Activated CD8-positive, alpha-beta memory T cell treated with anti-CD3 and anti-CD28 coated beads for 36 hours (primary cell): ENCODE measurements around the gene CNIH2. TPM values are rescaled to one million over a fixed set of nuclear protein-coding genes. Genes with fewer than 3 reads are reported as not detected.
"Not testable (repeated sequence)": the region's sequence is repeated elsewhere in the genome, so short reads cannot be mapped to it uniquely, and the experiment has no call there.

Source experiments
- CTCF ChIA-PET: fragments of 350-600 bp; sonication (Branson Sonifier 250); formaldehyde crosslinking; loops from one replicate; lab custom pipeline; 2021; ENCODE audit warnings: antibody characterized with exemption; lab: Charles Lee
- POLR2A ChIA-PET: fragments of 350-600 bp; sonication (Branson Sonifier 250); formaldehyde crosslinking; loops from one replicate; lab custom pipeline; 2021; ENCODE audit warnings: antibody characterized with exemption; lab: Charles Lee
- total RNA-seq, 2 experiments: library from RNA; stranded (reverse); gene quantifications; one replicate each; pipeline ENCODE4 v1.2.3, GENCODE V29; 2021

The CNIH2 gene
- total RNA-seq, 2 experiments from 2014 or later, result 2.4 to 3.5 TPM

GRCh38 chr11:66248903-66249302, 29.1 kb upstream of the CNIH2 start:
- ChIA-PET POLR2A (no interaction called here), CTCF (no interaction called here)

GRCh38 chr11:66251809-66252208, 26.2 kb upstream of the CNIH2 start:
- POLR2A ChIA-PET, result no interaction called here

GRCh38 chr11:66253081-66253480, 24.9 kb upstream of the CNIH2 start:
- POLR2A ChIA-PET, result interaction anchor here (1.1 kb wide), 1 partner anchor 1780 kb away, joined by 6 read pairs; no protein-coding TSS in a partner anchor
- CTCF ChIA-PET, result not testable (repeated sequence)

More at GRCh38 chr11:66251809-66252208, 26.2 kb upstream of the CNIH2 start:
- CTCF ChIA-PET, result interaction anchor here (0.8 to 1.0 kb wide), 2 partner anchors 10 kb away, joined by 3 to 4 read pairs; no protein-coding TSS in a partner anchor

- POLR2A ChIA-PET, result interaction anchor here (0.6 to 1.4 kb wide), 4 partner anchors 31 to 478 kb away, joined by 3 to 7 read pairs (median 5); partner anchors contain the start of genes AP5B1 and YIF1A
- CTCF ChIA-PET, result interaction anchor here (0.6 to 3.8 kb wide), 4 partner anchors 22 to 123 kb away, joined by 3 to 16 read pairs (median 4); no protein-coding TSS in a partner anchor
These were observed 19.5 kb upstream of the CNIH2 start for GRCh38 chr11:66258473-66258893.

- ChIA-PET POLR2A (interaction anchor here (0.6 to 1.4 kb wide), 3 partner anchors 12 to 37 kb away, joined by 3 to 7 read pairs (median 4); partner anchors contain the start of gene YIF1A), CTCF (interaction anchor here (1.0 to 3.8 kb wide), 4 partner anchors 21 to 124 kb away, joined by 3 to 16 read pairs (median 4); no protein-coding TSS in a partner anchor)
These were observed 18.8 kb upstream of the CNIH2 start for GRCh38 chr11:66259225-66259624.

- ChIA-PET CTCF (interaction anchor here (1.5 to 3.8 kb wide), 3 partner anchors 21 to 124 kb away, joined by 3 to 16 read pairs (median 3); no protein-coding TSS in a partner anchor), POLR2A (interaction anchor here (0.5 to 0.6 kb wide), 2 partner anchors 21 to 52 kb away, joined by 3 to 4 read pairs; no protein-coding TSS in a partner anchor)
These were observed 18.0 kb upstream of the CNIH2 start for GRCh38 chr11:66259956-66260355.

GRCh38 chr11:66261578-66261977, 16.4 kb upstream of the CNIH2 start:
- ChIA-PET CTCF (interaction anchor here (1.1 to 3.8 kb wide), 3 partner anchors 10 to 40 kb away, joined by 3 to 16 read pairs (median 5); no protein-coding TSS in a partner anchor), POLR2A (interaction anchor here (0.5 kb wide), 1 partner anchor 37 kb away, joined by 3 read pairs; no protein-coding TSS in a partner anchor)

- CTCF ChIA-PET, result interaction anchor here (1.1 to 3.8 kb wide), 3 partner anchors 11 to 40 kb away, joined by 3 to 16 read pairs (median 5); no protein-coding TSS in a partner anchor
- POLR2A ChIA-PET, result no interaction called here
These were observed 15.8 kb upstream of the CNIH2 start for GRCh38 chr11:66262191-66262590.

- ChIA-PET CTCF (interaction anchor here (1.1 to 1.8 kb wide), 3 partner anchors 11 to 41 kb away, joined by 3 to 5 read pairs (median 4); no protein-coding TSS in a partner anchor), POLR2A (interaction anchor here (1.2 kb wide), 1 partner anchor 26 kb away, joined by 3 read pairs; the partner anchor contains the start of gene YIF1A)
These were observed 15.3 kb upstream of the CNIH2 start for GRCh38 chr11:66262696-66263095.

GRCh38 chr11:66263231-66263630, 14.7 kb upstream of the CNIH2 start:
- CTCF ChIA-PET, result interaction anchor here (0.7 to 1.2 kb wide), 3 partner anchors 20 to 103 kb away, joined by 3 to 4 read pairs (median 4); no protein-coding TSS in a partner anchor
- POLR2A ChIA-PET, result interaction anchor here (1.2 kb wide), 1 partner anchor 26 kb away, joined by 3 read pairs; the partner anchor contains the start of gene YIF1A

- POLR2A ChIA-PET, result interaction anchor here (1.2 kb wide), 1 partner anchor 25 kb away, joined by 3 read pairs; the partner anchor contains the start of gene YIF1A
- CTCF ChIA-PET, result interaction anchor here (0.7 to 1.2 kb wide), 3 partner anchors 19 to 103 kb away, joined by 3 to 4 read pairs (median 4); no protein-coding TSS in a partner anchor
These were observed 14.2 kb upstream of the CNIH2 start for GRCh38 chr11:66263785-66264184.

GRCh38 chr11:66264383-66264782, 13.6 kb upstream of the CNIH2 start:
- POLR2A ChIA-PET, result no interaction called here

GRCh38 chr11:66264914-66265313, 13.1 kb upstream of the CNIH2 start:
- POLR2A ChIA-PET, result no interaction called here
- CTCF ChIA-PET, result interaction anchor here (2.6 kb wide), 1 partner anchor 43 kb away, joined by 9 read pairs; no protein-coding TSS in a partner anchor

More at GRCh38 chr11:66264383-66264782, 13.6 kb upstream of the CNIH2 start:
- CTCF ChIA-PET, result interaction anchor here (2.6 kb wide), 1 partner anchor 43 kb away, joined by 9 read pairs; no protein-coding TSS in a partner anchor

GRCh38 chr11:66265531-66266377, 12.2 kb upstream of the CNIH2 start:
- ChIA-PET CTCF (interaction anchor here (0.6 to 2.6 kb wide), 2 partner anchors 44 to 221 kb away, joined by 3 to 9 read pairs; no protein-coding TSS in a partner anchor), POLR2A (no interaction called here)

- POLR2A ChIA-PET, result no interaction called here
These were observed 11.5 kb upstream of the CNIH2 start for GRCh38 chr11:66266378-66267038.

GRCh38 chr11:66267039-66267378, 11.0 kb upstream of the CNIH2 start:
- CTCF ChIA-PET, result interaction anchor here (1.4 to 1.5 kb wide), 3 partner anchors 15 to 172 kb away, joined by 3 to 4 read pairs (median 3); partner anchors contain the start of gene MRPL11
- POLR2A ChIA-PET, result interaction anchor here (1.2 to 1.3 kb wide), 2 partner anchors 22 to 46 kb away, joined by 5 to 8 read pairs; partner anchors contain the start of gene YIF1A

More at GRCh38 chr11:66266378-66267038, 11.5 kb upstream of the CNIH2 start:
- CTCF ChIA-PET, result interaction anchor here (0.6 to 2.6 kb wide), 5 partner anchors 16 to 222 kb away, joined by 3 to 9 read pairs (median 3); partner anchors contain the start of gene MRPL11

- CTCF ChIA-PET, result interaction anchor here (0.8 to 1.5 kb wide), 7 partner anchors 13 to 171 kb away, joined by 3 to 4 read pairs (median 3); partner anchors contain the start of genes MRPL11 and YIF1A
- POLR2A ChIA-PET, result interaction anchor here (1.2 to 1.3 kb wide), 2 partner anchors 21 to 45 kb away, joined by 5 to 8 read pairs; partner anchors contain the start of gene YIF1A
These were observed 10.4 kb upstream of the CNIH2 start for GRCh38 chr11:66267379-66268243.
